HG03571 (cell line): ENCODE measurements around the gene INPP1.
A peak's percentile ranks its signal among the peaks of the same experiment; 100 is the strongest.
"Not testable (repeated sequence)": the region's sequence is repeated elsewhere in the genome, so short reads cannot be mapped to it uniquely, and the experiment has no call there.

Experiments used
- ATAC-seq: cut with Tn5 transposase; IDR thresholded peaks from one replicate; pipeline ENCODE4 v1.9.1; 2021; ENCODE audit not compliant: unreplicated experiment

INPP1 gene

DNA sequence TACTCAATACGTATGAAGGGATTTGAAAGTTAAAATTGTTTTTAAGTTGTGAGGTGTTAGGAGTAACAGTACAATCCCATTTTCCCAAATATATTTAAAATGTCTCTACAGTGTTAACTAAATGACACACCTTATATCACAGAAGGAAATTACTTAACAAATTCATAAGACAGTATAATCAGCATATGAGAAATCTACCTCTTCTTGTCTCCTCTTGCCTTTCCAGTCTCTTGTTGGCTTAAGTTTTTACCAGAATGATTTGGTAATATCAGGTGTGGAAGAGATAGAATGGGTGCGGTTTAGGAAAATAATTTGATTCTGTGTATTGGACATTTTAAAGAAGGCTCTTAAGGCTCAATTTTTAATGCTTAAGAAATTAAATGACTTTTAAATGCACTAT lies 9.5 kb upstream of the INPP1 start:
- no peak for ATAC-seq

DNA sequence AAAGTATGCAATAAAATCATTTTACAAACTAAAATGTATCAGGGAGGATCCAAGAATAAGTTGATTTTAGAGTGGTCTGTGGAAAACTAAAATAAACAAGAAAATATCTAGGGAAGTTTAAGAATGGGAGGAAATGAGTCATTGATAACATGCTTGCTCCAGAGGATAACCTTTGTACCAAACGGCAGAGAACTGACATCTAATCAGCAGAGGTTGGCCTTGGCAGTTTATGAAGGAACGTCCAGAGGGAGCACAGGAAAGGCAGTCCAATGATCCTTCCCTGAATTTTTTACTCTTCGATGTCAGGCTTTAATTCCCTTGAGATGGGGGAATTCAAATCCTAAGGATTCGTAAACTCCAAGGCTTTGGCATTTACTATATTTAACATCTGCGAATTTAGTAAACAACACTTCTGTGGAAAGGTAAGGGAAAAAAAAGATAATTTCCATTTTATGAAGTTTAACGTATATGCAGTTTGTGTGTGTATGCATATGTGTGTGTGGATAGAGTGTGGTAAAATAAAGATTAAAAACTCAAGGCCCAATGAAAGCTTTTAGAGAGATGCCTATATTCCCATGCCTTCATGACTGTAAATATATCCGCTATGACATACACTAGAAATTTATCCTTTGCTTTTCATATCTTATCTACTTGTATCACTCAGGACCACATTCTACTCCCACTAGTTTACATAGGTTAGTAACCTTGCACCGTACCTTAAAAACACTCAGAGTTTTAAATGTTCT lies 8.7 kb upstream of the INPP1 start:
- no peak for ATAC-seq

DNA sequence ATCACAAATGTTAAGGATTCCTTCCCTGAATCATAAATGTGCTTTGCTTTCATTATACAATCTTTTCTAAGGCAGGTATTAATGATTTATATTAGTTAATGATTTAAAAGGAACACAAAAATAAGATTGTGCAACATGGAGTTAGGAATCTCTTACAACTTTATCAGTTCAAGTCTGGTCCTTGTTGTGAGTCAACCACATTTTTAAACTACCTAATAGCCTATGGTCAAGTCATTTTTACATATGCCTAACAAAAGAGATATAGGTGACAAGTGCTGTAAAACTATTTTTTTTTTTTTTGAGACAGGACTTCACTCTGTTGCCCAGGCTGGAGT lies 8.2 kb upstream of the INPP1 start:
- ATAC-seq: no peak

DNA sequence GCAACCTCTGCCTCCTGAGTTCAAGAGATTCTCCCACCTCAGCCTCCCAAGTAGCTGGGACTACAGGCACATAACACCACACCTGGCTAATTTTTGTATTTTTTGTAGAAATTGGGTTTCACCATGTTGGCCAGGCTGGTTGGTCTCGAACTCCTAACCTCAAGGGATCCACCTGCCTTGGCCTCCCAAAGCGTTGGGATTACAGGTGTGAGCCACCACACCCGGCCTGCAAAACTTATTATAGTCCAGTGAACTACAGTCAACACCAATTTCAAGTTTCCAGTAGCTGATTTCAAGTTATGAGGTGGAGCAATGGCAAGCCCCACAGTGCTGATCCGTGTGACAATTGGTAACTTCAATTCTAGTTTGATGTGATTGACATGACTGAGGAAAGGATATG lies 7.8 kb upstream of the INPP1 start:
- not testable (repeated sequence) for ATAC-seq

DNA sequence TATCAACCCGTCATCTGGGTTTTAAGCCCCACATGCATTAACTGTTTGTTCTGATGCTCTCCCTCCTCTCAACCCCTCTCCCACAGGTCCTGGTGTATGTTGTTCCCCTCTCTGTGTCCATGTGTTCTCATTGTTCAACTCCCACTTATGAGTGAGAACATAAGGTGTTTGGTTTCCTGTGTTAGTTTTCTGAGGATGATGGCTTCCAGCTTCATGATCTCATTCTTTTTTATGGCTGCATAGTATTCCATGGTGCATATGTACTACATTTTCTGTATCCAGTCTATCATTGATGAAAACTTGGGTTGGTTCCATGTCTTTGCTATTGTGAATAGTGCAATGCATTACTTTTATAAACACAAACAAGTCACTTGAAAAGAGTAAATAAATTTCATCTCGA lies 7.0 kb upstream of the INPP1 start:
- no peak for ATAC-seq

DNA sequence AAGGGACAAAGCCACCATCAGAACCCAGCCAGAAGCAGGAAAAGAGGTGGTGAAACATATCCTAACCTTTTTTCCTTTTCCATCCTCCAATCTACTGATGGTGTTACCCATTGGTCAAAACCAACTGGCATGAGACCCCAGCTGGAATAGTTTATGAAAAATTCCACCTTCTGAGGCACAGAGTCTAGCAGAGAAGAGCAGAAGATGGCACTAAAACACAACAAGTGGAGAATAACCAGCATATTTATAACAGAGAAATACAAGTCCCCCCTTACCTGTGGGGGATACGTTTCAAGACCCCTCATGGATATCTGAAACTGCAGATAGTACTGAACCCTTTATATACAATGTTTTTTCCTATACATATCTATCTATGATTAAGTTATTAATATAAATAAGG lies 4.9 kb upstream of the INPP1 start:
- no peak for ATAC-seq

DNA sequence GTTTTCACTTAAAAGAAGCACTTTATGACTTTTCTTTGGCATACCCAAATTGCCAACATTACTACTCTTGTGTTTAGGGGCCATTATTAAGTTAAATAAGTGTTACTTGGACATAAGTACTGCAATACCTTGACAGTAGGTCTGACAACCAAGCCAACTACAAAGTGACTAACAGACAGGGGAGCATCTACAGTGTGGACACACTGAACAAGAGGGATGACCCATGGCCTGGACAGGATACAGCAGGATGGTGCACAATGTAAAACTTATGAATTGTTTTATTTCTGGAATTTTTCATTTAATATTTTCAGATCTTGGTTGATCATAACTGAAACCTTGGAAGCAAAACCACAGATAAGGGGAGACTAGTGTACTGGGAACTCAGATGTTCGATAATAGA lies 4.0 kb upstream of the INPP1 start:
- no peak for ATAC-seq

DNA sequence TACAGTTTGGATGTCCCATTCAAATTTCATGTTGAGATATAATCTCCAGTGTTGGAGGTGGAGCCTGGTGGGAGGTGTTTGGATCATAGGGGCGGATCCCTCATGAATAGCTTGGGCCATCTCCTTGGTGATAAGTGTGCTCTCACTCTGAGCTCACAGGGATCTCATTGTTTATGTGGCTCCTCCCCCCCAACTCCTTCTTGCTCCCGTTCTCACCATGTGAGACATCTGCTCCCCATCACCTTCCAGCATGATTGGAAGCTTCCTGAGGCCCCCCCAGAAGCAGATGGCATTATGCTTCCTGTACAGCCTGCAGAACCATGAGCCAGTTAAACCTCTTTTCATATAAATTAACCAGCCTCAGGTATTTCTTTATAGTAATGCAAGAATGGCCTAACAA lies 3.0 kb upstream of the INPP1 start:
- ATAC-seq: no peak

DNA sequence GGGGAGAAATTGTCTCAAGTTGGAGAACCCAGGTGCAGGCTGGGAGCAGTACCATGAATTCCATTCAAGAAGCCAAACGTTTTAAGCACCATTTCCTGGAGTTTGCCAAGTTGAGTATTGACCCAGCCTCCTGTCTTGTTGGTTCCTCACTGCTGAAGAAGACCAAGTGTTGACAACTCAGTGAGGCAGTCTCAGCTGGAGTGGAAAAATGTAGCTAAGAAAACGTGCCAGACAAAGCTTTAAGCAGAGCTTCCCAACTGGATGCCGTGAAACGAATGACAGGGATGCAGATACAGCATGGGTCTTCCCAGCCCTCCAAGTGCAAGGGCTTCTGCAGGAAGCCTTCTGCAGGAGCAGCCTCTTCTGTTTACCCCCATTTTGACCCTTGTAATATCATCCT lies 778 bp upstream of the INPP1 start:
- no peak for ATAC-seq

DNA sequence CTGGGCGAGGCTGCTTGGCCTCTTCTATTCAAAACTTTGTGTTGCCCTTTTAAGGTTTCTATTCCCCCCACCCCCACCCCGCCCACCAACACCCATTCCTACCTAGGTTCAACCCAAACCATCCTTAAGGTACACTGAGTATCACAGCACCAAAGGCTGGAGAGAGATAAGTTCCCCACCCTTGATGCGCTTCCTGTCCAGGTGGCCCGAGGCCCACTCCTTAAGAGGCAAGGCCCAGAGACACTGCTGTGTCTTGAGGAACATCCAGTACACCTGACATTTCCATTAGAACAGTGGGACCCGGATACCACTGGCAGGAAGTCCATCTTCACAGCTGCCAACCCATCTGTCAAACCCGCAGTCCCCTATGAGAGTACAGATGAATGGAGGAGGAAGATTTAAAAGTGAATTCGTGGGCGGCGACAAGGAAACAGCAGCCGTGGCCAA lies 277 bp upstream of the INPP1 start:
- ATAC-seq: peak; percentile 34

DNA sequence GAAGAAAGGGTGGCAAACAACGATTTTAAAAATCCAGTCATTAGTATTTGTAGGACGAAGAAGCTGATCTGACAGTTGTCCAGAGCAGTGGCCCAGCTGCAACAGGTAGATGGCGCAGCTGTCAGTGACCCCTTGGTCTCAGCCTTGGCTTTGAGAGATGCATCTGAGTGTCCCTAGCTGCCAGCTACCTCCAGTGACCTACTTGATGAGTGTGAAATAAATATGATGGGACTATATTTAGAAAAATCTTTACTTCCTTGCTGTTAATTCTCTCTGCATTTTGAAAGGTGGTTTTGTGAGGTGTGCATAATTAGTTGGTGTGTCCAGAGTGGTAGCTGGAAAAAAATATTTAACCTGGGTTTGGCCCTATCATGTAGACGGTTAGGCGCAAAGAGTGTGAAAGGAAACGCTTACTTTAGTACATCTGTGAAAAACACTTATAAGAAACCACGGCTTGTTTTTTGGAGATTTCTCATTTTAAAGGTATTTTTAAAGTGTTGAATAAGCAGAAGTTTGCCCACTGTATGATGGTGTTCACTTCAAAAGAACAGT lies 963 bp downstream of the INPP1 start:
- peak; percentile 62 for ATAC-seq

DNA sequence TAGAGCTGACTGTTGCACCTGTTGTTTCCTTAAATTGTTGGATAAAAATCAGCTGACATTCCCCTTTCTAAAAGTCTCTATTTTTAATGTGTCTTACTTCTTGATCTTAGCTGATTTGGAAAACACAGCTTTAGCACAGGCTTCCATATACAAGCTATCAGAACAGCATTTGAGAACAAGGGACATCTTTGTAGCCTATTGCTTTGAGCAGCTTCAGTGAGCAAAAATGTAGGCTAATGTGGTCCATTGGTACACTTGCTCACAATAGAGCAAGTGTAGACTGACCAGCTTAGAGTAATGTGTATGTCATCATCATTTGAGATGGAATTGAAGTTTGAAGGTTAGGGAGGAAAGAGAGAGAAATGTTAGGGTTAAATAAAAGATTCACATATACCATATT lies 7.0 kb downstream of the INPP1 start:
- ATAC-seq: no peak

DNA sequence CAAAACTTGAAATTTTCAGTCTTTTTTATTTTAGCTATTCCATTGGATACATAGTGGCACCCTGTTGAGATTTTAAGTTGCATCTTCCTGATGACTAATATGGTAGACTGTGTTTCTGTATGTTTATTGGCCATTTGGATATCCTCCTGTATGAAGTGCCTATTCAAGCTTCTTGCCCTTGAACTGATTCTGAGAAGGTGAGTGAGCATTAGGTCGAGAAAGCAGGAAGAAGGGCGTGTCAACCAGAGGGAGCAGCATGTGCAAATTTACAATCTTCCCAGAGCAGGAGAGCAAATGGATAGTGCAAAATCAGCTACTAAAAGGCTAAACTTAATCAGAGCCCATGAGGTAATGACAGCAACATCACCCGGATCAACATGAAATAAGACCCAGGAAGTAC lies 8.6 kb downstream of the INPP1 start:
- no peak for ATAC-seq

DNA sequence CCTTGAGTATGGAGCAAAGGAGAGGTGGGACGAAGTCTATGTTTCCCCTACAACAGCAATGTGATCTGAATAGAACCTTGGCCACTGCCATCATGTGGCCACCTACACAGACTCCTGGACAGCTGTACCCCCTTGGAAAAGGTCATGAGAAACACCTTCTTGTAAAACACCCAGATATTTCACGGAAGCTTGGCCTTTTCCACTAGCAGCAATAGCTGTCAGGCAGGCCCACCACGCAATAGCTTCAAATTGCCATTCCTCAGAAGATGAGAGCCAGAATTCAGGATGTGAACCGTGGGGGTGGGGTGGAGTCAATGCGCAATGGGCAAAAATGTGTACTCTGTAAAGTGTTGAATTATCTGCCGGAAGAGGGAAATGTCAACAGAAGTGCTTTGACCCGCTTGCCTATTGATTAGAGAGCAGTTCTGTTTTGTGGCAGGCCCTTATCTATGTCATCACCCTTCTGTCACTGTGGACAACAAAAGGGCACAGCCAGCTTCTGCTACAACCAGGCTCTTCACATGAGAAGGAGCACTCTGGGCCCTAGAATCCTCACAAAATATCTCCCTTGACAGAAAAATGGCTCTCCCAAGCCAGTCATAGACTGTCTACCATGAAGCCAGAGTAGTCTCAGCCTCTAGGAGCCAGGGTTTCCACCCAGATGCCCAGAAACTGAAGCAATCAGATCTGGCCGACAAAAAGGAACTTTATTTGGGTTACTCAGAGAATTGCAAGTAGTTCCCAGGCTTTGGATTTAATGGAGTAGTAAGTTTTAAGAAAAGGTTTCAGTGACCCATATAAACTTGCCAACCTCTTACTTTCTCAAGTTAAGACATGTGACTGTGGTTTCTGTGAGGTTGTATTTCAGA lies 9.5 kb downstream of the INPP1 start:
- ATAC-seq: no peak

DNA sequence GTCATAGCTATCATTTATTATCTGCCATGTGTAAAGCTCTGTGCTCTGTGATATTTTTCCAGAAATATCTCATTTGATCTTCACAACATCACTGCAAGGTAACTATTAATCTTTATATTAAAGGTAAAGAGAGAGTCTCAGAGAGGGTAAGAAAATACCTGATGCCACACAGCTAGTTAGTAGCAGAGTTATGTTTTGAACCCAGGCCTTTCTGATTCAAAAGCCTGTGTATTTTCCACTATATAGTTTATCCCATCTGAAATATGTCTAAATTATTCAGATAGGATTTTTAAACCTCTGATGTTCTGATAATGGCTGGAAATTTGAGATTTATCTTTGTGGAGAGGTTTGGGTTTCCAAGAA lies 10.1 kb downstream of the INPP1 start:
- ATAC-seq: no peak

DNA sequence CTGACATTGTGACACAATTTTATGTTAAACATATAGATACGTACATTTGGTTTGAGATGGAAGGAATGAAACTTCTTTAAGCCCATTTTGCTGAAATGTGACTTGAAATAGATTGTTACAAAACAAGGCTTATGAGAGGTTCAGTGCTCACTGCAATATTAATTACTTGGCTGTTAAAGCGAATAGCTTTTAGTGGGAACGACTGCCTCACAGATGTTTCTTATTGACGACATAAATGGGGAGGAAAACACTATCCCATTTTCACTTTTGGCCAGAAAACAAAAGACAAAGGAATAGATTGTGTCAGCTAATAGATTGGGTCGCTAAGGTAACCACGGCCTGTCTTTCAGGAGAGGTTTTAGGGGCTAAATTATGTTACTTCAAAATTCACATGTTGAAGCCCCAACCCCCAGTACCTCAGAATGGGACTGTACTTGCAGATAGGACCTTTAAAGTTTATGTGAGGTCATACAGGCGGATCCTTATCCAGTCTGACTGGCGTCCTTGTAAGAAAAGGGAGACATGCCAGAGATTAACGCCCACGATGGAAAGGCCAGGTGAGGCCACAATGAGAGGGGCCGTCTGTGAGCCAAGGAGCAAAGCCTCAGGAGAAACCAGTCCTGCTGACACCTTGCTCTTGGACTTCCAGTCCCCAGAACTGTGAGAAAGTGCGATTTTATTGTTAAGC lies 10.8 kb downstream of the INPP1 start:
- no peak for ATAC-seq

DNA sequence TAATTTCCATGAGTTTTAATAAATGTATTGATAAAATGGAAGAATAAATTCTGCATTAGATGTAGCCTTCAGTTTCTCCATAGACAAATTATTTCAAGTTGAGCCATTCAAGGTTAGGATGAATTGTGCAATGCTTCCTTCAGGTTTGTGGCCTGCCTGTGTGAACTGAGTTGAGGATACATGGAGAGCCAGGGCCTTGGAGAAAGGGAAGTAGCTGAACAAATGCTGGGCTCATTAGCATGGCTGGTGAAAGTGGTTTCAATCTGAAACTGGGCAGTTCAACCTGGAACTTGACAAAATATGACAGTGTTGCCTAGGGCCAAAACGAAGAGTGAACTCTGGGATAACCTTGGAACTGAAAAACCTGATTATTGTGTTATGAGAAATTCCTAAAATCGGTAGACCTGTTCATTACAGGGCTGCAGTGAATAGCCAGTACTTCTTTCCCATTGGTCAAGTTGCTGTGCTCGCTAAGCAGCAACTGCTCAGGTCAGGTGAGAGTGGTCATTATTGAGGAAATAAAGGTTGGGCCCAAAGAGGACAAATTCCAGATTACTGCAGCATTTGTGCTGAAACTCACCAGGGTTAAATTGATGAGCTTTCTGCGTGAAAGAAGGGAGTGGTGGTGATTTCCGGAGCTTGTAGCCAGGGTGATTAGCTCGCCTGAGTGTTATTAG lies 12.7 kb downstream of the INPP1 start:
- no peak for ATAC-seq

DNA sequence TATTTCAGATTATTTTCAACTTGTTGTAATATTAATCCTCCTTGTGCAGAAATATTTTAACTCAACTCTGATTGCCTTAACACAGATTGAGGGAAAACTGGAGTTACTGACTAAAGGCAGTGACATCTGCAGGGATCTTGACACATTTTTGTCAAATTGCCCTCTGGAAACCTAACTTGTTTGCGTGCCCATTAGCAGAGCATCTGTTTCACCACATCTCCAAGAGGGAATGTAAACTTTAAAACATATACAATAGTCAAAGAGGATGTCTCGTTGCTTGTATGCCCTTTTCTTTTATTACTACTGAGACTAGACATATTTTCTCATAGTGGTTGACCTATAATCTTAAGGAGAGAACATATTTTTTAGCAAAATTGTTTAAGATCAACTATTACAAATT lies 14.2 kb downstream of the INPP1 start:
- no peak for ATAC-seq

DNA sequence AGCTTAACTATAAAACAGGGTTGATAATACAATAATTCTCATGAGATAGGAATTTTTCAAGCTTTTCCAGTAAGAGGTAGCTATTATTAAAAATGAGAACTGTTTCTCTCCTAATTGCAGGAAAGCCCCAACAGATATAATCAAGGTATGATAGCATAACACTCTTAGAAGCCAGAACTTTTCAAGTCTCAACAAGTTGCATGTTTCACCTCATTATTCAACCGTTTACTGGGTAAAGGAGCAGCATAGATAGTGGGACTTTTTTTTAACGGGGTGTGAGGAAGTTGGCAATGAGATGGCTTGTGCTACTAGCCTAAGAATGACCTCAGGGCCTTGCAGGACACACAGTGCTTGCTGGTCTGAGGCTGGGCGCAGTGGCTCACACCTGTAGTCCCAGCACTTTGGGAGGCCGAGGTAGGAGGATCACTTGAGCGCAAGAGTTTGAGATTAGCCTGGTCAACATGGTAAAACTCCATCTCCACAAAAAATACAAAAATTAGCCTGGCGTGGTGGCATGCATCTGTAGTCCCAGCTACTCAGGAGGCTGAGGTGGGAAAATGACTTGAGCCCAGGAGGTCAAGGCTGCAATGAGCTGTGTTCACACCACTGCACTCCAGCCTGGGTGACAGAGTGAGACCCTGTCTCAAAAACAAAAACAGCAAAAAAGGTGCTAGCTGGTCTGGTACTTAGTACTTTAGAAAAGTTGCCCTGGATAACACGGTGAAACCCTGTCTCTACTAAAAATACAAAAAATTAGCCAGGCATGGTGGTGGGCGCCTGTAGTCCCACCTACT lies 15.5 kb downstream of the INPP1 start:
- not testable (repeated sequence) for ATAC-seq

DNA sequence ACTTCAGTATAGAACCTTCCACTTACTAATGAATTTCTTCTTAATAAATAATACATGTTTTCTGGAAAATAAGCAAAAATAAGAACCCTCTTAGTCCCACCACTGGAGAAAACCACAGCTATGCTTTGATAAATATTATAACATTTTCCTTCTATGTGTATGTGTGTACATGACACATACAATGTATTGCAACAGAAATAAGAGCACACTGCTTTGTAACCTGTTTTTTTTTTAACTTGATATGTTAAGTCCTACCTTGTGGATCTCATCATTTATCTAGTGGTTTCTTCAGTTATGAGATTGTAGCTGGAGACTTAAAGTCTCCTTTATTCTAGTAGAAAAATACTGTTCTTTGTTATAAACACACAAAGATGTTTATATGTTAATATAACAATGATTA lies 17.2 kb downstream of the INPP1 start:
- no peak for ATAC-seq
